Transverse colon (tissue), 4 donors: ENCODE results near the gene FSTL5. TPM values are rescaled to one million over a fixed set of nuclear protein-coding genes. Genes with fewer than 3 reads are reported as not detected.

Experiments
- DNase-seq: peaks from one replicate; pipeline ENCODE4 v3.0.0-alpha.2; 2019
- H3K27ac ChIP-seq, 4 donors: fragments of 200-600 bp; sonication (generic); 2 replicates each; pipeline ENCODE4 v1.5.1; 2016 to 2018; ENCODE audit warnings: inconsistent platforms in 4 of 4
- H3K27me3 ChIP-seq: fragments of 200-600 bp; sonication (generic); 2 replicates; pipeline ENCODE4 v1.5.1; 2017; ENCODE audit warnings: inconsistent platforms
- H3K36me3 ChIP-seq, 4 donors: fragments of 200-600 bp; sonication (generic); 2 replicates each; pipeline ENCODE4 v1.5.1; 2017 to 2019; ENCODE audit warnings: inconsistent platforms in 4 of 4
- H3K4me1 ChIP-seq, 4 donors: fragments of 200-600 bp; sonication (generic); 2 replicates each; pipeline ENCODE4 v1.5.1; 2017 to 2020; ENCODE audit warnings: inconsistent platforms in 4 of 4
- H3K4me3 ChIP-seq, 4 donors: fragments of 200-600 bp; sonication (generic); 1 replicate in 1 of 4; 2 replicates in 3 of 4; pipeline versions ENCODE4 v1.5.1 to v1.6.1; 2017 to 2019; ENCODE audit warnings: inconsistent platforms in 4 of 4
- H3K9me3 ChIP-seq, 2 donors: fragments of 200-600 bp; sonication (generic); 2 replicates each; pipeline ENCODE4 v1.5.1; 2017 to 2019; ENCODE audit warnings: inconsistent platforms in 2 of 2
- EP300 ChIP-seq: sonication (generic); formaldehyde crosslinking; IDR thresholded peaks from one replicate; pipeline ENCODE4 v1.6.1; 2017; ENCODE audit warnings: antibody characterized with exemption, low read depth
- POLR2A ChIP-seq: fragments of 450-650 bp; IDR thresholded peaks from one replicate; pipeline ENCODE4 v1.6.1; 2016; ENCODE audit warnings: antibody characterized with exemption, mild to moderate bottlenecking, moderate library complexity
- POLR2AphosphoS5 ChIP-seq, 3 donors: sonication (generic); formaldehyde crosslinking; IDR thresholded peaks; one replicate each; pipeline ENCODE4 v1.6.1; 2016; ENCODE audit warnings: antibody characterized with exemption in 3 of 3
- WGBS, 2 donors: methylation state at CpG; one replicate each; pipeline ENCODE4 v1.1.5; 2018; ENCODE audit warnings: low coverage in 1 of 2; 5-methylcytosine and 5-hydroxymethylcytosine counted together
- in situ Hi-C, 4 donors: fragments of 200-750 bp; cut with MboI; loops; one replicate each; pipeline versions ENCODE4 v1.15.0 to v1.15.1; 2017; ENCODE audit warnings: low sequenced_read_pairs in 3 of 4, low pct_ligation_motif_present in 1 of 4, low pct_unique_long_range_greater_than_20kb in 1 of 4
- intact Hi-C: fragments of 100-400 bp; cut with DNase I; formaldehyde crosslinking; loops from one replicate; pipeline ENCODE4 v1.15.1; 2023; ENCODE audit warnings: low total_unique reads
- total RNA-seq, 4 donors: library from RNA; depleted of rRNA; stranded (reverse); fragments of >200 nt; gene quantifications; one replicate each; pipeline ENCODE4 v1.1.0, GENCODE V29; 2016
- TF ChIP-seq, protein P1 (sequence below), 5 experiments: fragments of 200-600 bp in 3 of 5; fragments of 450-650 bp in 2 of 5; sonication (generic) in 3 of 5; IDR thresholded peaks; 1 replicate in 2 of 5; 2 replicates in 3 of 5; pipeline ENCODE4 v1.5.1; 2016 to 2017; ENCODE audit warnings: antibody characterized with exemption in 5 of 5, inconsistent platforms in 3 of 5, mild to moderate bottlenecking in 2 of 5, moderate library complexity in 1 of 5

The FSTL5 gene
- total RNA-seq, 4 donors from 2014 or later, result 0.14 to 0.16 TPM; not detected in 2

GRCh38 chr4:161419822-161420221 is 744.0 kb downstream of the FSTL5 start:
- H3K27me3 ChIP-seq, result no peaks in the 10 kb centered on the region
- no peak for DNase-seq

GRCh38 chr4:161411901-161412300 is 751.9 kb downstream of the FSTL5 start:
- Histone ChIP-seq H3K27me3 (no peaks in the 10 kb centered on the region), H3K27ac (no peak overlapping the region), H3K4me1 (no peaks in the 10 kb centered on the region), H3K9me3 (no peaks in the 10 kb centered on the region), H3K4me3 (no peak overlapping the region), H3K36me3 (no peaks in the 10 kb centered on the region)
- WGBS, 2 donors, result 19 to 42% methylated on average over 1 of the region's 1 CpG
- in situ Hi-C loops (no loop called here), intact Hi-C loops (no loop called here)
- TF ChIP-seq, protein P1, sequence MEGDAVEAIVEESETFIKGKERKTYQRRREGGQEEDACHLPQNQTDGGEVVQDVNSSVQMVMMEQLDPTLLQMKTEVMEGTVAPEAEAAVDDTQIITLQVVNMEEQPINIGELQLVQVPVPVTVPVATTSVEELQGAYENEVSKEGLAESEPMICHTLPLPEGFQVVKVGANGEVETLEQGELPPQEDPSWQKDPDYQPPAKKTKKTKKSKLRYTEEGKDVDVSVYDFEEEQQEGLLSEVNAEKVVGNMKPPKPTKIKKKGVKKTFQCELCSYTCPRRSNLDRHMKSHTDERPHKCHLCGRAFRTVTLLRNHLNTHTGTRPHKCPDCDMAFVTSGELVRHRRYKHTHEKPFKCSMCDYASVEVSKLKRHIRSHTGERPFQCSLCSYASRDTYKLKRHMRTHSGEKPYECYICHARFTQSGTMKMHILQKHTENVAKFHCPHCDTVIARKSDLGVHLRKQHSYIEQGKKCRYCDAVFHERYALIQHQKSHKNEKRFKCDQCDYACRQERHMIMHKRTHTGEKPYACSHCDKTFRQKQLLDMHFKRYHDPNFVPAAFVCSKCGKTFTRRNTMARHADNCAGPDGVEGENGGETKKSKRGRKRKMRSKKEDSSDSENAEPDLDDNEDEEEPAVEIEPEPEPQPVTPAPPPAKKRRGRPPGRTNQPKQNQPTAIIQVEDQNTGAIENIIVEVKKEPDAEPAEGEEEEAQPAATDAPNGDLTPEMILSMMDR (IDR thresholded peaks at IDR 0.05), result no peak
- TF ChIP-seq EP300, result no peak
- TF ChIP-seq POLR2A, result no peak
- TF ChIP-seq POLR2AphosphoS5 (IDR thresholded peaks at IDR 0.05), result no peak
- no peak for DNase-seq

More at GRCh38 chr4:161419822-161420221, 744.0 kb downstream of the FSTL5 start:
- Histone ChIP-seq H3K4me1 (no peaks in the 10 kb centered on the region), H3K27ac (no peak overlapping the region), H3K4me3 (no peak overlapping the region), H3K36me3 (no peaks in the 10 kb centered on the region), H3K9me3 (no peaks in the 10 kb centered on the region)
- no peak for TF ChIP-seq EP300
- no peak for TF ChIP-seq POLR2A
- no peak for TF ChIP-seq POLR2AphosphoS5 (IDR thresholded peaks at IDR 0.05)
- TF ChIP-seq, protein P1 (IDR thresholded peaks at IDR 0.05), result no peak
- WGBS, 2 donors, result 0 to 14% methylated on average over 1 of the region's 1 CpG
- intact Hi-C loops (no loop called here), in situ Hi-C loops (no loop called here)

DNA sequence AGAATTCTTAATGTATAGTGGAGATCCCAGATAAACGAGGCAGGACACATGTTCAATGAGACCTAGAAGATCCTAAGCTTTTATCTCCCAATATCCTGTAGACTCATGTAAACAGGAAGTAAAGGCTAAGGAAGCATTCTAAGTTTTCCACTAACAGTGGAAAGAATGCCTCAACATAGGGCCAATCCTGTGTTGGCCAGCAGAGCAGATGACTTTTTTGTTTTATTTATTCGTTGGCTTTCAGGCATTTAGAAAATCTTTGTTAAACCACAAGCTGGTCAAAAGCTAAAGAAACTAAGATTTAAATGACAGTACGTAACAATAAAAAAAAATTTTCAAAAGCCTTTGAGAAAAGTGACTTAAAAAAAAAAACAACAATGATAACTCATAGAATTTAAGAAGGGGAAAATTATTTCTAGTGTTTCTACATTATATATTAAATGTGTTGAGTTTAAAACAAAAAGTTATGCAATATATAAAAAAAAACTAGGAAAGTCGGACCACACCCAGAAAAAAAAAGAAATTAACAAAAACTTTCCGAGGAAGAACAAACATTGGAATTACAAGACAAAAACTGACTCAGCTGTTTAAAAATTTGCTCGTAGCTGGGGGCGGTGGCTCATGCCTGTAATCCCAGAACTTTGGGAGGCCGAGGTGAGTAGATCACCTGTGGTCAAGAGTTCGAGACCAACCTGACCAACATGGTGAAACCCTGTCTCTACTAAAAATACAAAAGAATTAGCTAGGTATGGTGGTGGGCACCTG is 759.3 kb downstream of the FSTL5 start:
- Histone ChIP-seq H3K27me3 (no peaks in the 10 kb centered on the region), H3K4me3 (no peak overlapping the region), H3K36me3 (no peaks in the 10 kb centered on the region), H3K9me3 (no peaks in the 10 kb centered on the region), H3K27ac (no peak overlapping the region), H3K4me1 (no peaks in the 10 kb centered on the region)
- TF ChIP-seq, protein P1 (IDR thresholded peaks at IDR 0.05), result no peak
- DNase-seq, result no peak
- in situ Hi-C loops (no loop called here), intact Hi-C loops (no loop called here)
- WGBS, 2 donors, result 60 to 61% methylated on average over 9 of the region's 9 CpGs

- 43 to 71% methylated on average over 1 to 3 of the region's 3 CpGs for WGBS, 2 donors
- H3K36me3 ChIP-seq, result no peaks in the 10 kb centered on the region
- no peaks in the 10 kb centered on the region for H3K9me3 ChIP-seq
- H3K27ac ChIP-seq, result no peak overlapping the region
- H3K4me1 ChIP-seq, result no peaks in the 10 kb centered on the region
- no peak for DNase-seq
- TF ChIP-seq EP300 (no peak), POLR2A (no peak), POLR2AphosphoS5 (IDR thresholded peaks at IDR 0.05) (no peak)
- TF ChIP-seq, protein P1 (IDR thresholded peaks at IDR 0.05), result no peak
- H3K27me3 ChIP-seq, result no peaks in the 10 kb centered on the region
- in situ Hi-C loops (no loop called here), intact Hi-C loops (no loop called here)
- H3K4me3 ChIP-seq, result no peak overlapping the region
These were observed 760.0 kb downstream of the FSTL5 start for GRCh38 chr4:161403781-161404180.
